Measurements from ENCODE around the gene MYOM3. TPM values are rescaled to one million over a fixed set of nuclear protein-coding genes. Genes with fewer than 3 reads are reported as not detected.
A peak's percentile ranks its signal among the peaks of the same experiment; 100 is the strongest.

MYOM3 gene
- total and polyA plus RNA-seq, 2 of the 13 experiments (the other 11 are each of a cell fraction or from before 2014, with no cell fraction given), result 5.8 to 15.3 TPM

- TF ChIP-seq PATZ1 (CRISPR knock-in tag; IDR thresholded peaks at IDR 0.05) (0 out of 2 replicates have a peak, but pooled peaks have one; percentile 26), ZBED4 (CRISPR knock-in tag; IDR thresholded peaks at IDR 0.05; ENCODE audit: borderline replicate concordance) (no peak; the same call in 1 of the 2 replicates), RBM22 (optimal IDR thresholded peaks at IDR 0.05; ENCODE audit: low read length) (no peak), GPBP1L1 (CRISPR knock-in tag; IDR thresholded peaks at IDR 0.05) (no peak), HIVEP1 (CRISPR knock-in tag; IDR thresholded peaks at IDR 0.05) (peak; percentile 64; the same call in 1 of the 2 replicates), PRDM4 (CRISPR knock-in tag; IDR thresholded peaks at IDR 0.05; ENCODE audit: borderline replicate concordance) (no peak), ZBTB37 (CRISPR knock-in tag; IDR thresholded peaks at IDR 0.05) (no peak), CENPX (CRISPR knock-in tag; IDR thresholded peaks at IDR 0.05) (no peak), NR2F2 (IDR thresholded peaks at IDR 0.05; ENCODE audit: borderline replicate concordance, low read depth) (no peak), ZNF615 (CRISPR knock-in tag; IDR thresholded peaks at IDR 0.05; ENCODE audit: borderline replicate concordance) (no peak), CBFB (CRISPR knock-in tag; IDR thresholded peaks at IDR 0.05) (no peak; the same call in 1 of the 2 replicates), GMEB1 (CRISPR knock-in tag; IDR thresholded peaks at IDR 0.05; ENCODE audit: borderline replicate concordance) (peak; percentile 39; the same call in 1 of the 2 replicates)
Measured at GRCh38 chr1:24119859-24120756, 8.2 kb upstream of the MYOM3 start (continued).

Measured in HepG2 (cell line).